ENCODE results near the gene AP3B1.

DNA sequence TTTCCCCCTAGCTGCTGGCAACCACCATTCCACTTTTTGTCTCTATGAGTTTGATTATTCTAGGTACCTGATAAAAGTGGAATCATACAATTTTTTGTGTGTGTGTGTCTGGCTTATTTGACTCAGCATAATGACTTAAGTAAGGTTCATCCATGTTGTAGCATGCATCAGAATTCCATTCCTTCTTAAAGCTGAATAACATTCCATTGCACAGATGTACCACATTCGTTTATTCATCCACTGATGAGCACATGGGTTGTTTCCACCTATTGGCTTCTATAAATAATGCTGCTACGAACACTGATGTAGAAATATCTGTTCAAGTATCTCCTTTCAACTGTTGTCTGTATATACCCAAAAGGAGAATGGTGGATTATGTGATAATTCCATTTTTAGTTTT lies 33.7 kb downstream of the AP3B1 start:
- TF ChIP-seq POLR2AphosphoS5 (IDR thresholded peaks at IDR 0.05; ENCODE audit: low read depth, low read length) (no peak), RFX5 (IDR thresholded peaks at IDR 0.05; ENCODE audit: low read length) (no peak), JUND (IDR thresholded peaks at IDR 0.05) (no peak), MXI1 (IDR thresholded peaks at IDR 0.05; ENCODE audit: low read depth, low read length) (no peak), RXRA (IDR thresholded peaks at IDR 0.05; ENCODE audit: borderline replicate concordance, low read depth) (no peak), TEAD4 (IDR thresholded peaks at IDR 0.05; ENCODE audit: borderline replicate concordance, insufficient read depth) (no peak), EZH2phosphoT487 (IDR thresholded peaks at IDR 0.05; ENCODE audit: borderline replicate concordance, low read depth) (no peak), EP300 (IDR thresholded peaks at IDR 0.05; ENCODE audit: borderline replicate concordance in 1 of 2, low read depth in 1 of 2, low read length in 1 of 2) (no peak), NRF1 (IDR thresholded peaks at IDR 0.05; ENCODE audit: low read depth, low read length) (no peak), RAD21 (IDR thresholded peaks at IDR 0.05; ENCODE audit: low read length) (no peak), CHD2 (IDR thresholded peaks at IDR 0.05; ENCODE audit: low read length, partially characterized antibody) (no peak), SMC3 (IDR thresholded peaks at IDR 0.05; ENCODE audit: low read depth, low read length) (no peak), MEF2A (IDR thresholded peaks at IDR 0.05; ENCODE audit: borderline replicate concordance, low read depth) (no peak)
- TF ChIP-seq, protein P1, sequence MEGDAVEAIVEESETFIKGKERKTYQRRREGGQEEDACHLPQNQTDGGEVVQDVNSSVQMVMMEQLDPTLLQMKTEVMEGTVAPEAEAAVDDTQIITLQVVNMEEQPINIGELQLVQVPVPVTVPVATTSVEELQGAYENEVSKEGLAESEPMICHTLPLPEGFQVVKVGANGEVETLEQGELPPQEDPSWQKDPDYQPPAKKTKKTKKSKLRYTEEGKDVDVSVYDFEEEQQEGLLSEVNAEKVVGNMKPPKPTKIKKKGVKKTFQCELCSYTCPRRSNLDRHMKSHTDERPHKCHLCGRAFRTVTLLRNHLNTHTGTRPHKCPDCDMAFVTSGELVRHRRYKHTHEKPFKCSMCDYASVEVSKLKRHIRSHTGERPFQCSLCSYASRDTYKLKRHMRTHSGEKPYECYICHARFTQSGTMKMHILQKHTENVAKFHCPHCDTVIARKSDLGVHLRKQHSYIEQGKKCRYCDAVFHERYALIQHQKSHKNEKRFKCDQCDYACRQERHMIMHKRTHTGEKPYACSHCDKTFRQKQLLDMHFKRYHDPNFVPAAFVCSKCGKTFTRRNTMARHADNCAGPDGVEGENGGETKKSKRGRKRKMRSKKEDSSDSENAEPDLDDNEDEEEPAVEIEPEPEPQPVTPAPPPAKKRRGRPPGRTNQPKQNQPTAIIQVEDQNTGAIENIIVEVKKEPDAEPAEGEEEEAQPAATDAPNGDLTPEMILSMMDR (IDR thresholded peaks at IDR 0.05), result no peak
